Activated CD4-positive, alpha-beta T cell treated with anti-CD3 and anti-CD28 coated beads for 36 hours (primary cell): Measurements from ENCODE around the gene CACNG6. TPM values are rescaled to one million over a fixed set of nuclear protein-coding genes. Genes with fewer than 3 reads are reported as not detected.
A peak's percentile ranks its signal among the peaks of the same experiment; 100 is the strongest.
"Not testable (repeated sequence)": the region's sequence is repeated elsewhere in the genome, so short reads cannot be mapped to it uniquely, and the experiment has no call there.

ENCODE experiments used
- ATAC-seq: fragments of 200-7000 bp; cut with Tn5 transposase; one replicate; pipeline ENCODE4 v1.10.0; 2021; ENCODE audit warnings: mild to moderate bottlenecking, moderate library complexity
- CTCF ChIA-PET: fragments of 350-600 bp; sonication (Branson Sonifier 250); formaldehyde crosslinking; loops from one replicate; lab custom pipeline; 2021; ENCODE audit warnings: antibody characterized with exemption; lab: Charles Lee
- POLR2A ChIA-PET: fragments of 350-600 bp; sonication (Branson Sonifier 250); formaldehyde crosslinking; loops from one replicate; lab custom pipeline; 2021; ENCODE audit warnings: antibody characterized with exemption, inconsistent platforms; lab: Charles Lee
- DNase-seq: peaks from one replicate; pipeline ENCODE4 v3.0.0-alpha.2; 2020
- H3K27ac Mint-ChIP-seq: one replicate; pipeline ENCODE4 v1.8.0; 2021; ENCODE audit warnings: mixed read lengths
- H3K27me3 Mint-ChIP-seq: one replicate; pipeline ENCODE4 v1.8.0; 2021; ENCODE audit warnings: mixed read lengths
- H3K36me3 Mint-ChIP-seq: one replicate; pipeline ENCODE4 v1.8.0; 2021; ENCODE audit warnings: low read depth, mixed read lengths
- H3K4me1 Mint-ChIP-seq: one replicate; pipeline ENCODE4 v1.8.0; 2021; ENCODE audit warnings: mixed read lengths
- H3K4me3 Mint-ChIP-seq: one replicate; pipeline ENCODE4 v1.8.0; 2021; ENCODE audit warnings: mild to moderate bottlenecking, moderate library complexity, mixed read lengths
- H3K9me3 Mint-ChIP-seq: one replicate; pipeline ENCODE4 v1.8.0; 2021; ENCODE audit warnings: low read depth, mixed read lengths
- intact Hi-C, 2 experiments: fragments of 100-400 bp; cut with DNase I in 1 of 2; cut with micrococcal nuclease in 1 of 2; formaldehyde crosslinking; loops; one replicate each; pipeline versions ENCODE4 v1.14.2 to v1.15.1; 2022 to 2024; cut with DNase I, micrococcal nuclease
- total RNA-seq, 2 experiments: library from RNA; stranded (reverse); gene quantifications; one replicate each; pipeline ENCODE4 v1.2.3, GENCODE V29; 2021

Gene CACNG6
- total RNA-seq, 2 experiments from 2014 or later = not detected

DNA sequence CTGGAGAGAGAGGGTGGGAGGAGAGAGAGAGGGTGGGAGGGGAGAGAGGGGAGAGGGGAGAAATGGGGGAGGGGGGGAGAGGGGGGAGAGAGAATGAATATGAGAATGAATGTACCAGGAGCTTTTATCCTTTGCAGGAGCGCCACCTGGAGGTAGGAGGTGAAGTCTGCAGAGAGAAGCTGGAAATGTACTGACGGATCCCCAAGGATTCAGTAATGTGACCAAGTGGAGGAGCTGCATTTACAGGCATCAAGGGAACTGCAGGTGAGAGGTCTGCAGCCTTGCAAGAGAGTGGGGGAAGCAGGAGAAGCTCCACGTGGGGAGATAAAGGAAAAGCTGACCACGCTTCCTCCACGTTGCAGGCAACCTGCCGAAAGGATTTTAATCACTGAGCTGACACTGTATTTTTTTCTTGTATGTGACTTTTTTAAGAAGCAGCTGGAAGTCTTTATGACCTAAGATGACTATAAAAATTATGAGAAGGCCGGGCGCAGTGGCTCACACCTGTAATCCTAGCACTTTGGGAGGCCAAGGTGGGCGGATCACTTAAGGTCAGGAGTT is 38.6 kb downstream of the CACNG6 start:
- H3K4me3 Mint-ChIP-seq = no peak overlapping the region
- H3K27me3 Mint-ChIP-seq = peaks cover 24% of the 10 kb centered on the region
- no peaks in the 10 kb centered on the region for H3K36me3 Mint-ChIP-seq
- ATAC-seq = no peak
- ChIA-PET POLR2A (no interaction called here), CTCF (interaction anchor here (0.6 to 1.8 kb wide), 24 partner anchors 8 to 258 kb away, joined by 3 to 14 read pairs (median 4); no protein-coding TSS in a partner anchor)
- DNase-seq = peak; percentile 75
- intact Hi-C loops = loop anchor here (1.0 kb wide), 2 partner anchors 188 to 237 kb away; no protein-coding TSS in a partner anchor
- no peaks in the 10 kb centered on the region for H3K4me1 Mint-ChIP-seq
- H3K27ac Mint-ChIP-seq = no peak overlapping the region
- no peaks in the 10 kb centered on the region for H3K9me3 Mint-ChIP-seq

DNA sequence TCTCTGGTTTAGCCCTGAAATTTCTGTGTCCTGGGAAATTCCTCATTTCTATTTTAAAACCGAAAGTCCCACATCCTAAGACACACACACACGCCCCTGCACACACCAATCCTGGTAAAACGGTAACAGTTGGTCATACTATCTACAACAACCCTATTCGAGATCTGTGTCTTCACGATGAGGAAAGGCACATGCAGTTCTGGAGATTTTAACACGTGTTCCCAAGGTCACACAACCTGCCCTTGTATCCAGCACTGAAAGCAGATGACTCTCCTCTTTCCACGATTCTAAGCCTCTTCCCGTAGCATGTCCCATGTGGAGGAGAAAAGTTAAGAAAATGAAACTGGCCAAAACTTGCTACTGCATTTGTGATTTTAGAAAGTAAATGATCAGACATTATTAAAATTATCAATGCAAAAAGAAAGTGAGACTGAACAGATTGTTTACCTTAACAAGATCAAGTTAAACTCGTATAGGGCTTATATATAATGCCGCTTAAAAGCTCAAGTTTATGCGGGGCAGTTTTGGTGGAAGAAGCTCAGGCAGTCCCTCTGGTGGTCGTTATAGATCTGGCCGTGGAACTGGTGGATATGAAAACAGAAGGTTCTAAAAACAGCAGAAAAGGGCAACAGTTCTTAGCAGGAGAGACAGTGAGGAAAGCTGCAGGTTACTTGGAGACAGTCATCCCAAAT is 39.6 kb downstream of the CACNG6 start:
- ATAC-seq = no peak
- Mint-ChIP-seq H3K27me3 (peaks cover 24% of the 10 kb centered on the region), H3K9me3 (no peaks in the 10 kb centered on the region), H3K4me3 (no peak overlapping the region), H3K36me3 (no peaks in the 10 kb centered on the region), H3K4me1 (no peaks in the 10 kb centered on the region), H3K27ac (no peak overlapping the region)
- CTCF ChIA-PET = interaction anchor here (1.0 to 1.7 kb wide), 3 partner anchors 11 to 258 kb away, joined by 3 to 7 read pairs (median 7); no protein-coding TSS in a partner anchor
- no peak for DNase-seq
- intact Hi-C loops = loop anchor here (1.0 kb wide), 2 partner anchors 189 to 238 kb away; no protein-coding TSS in a partner anchor
- POLR2A ChIA-PET = no interaction called here

DNA sequence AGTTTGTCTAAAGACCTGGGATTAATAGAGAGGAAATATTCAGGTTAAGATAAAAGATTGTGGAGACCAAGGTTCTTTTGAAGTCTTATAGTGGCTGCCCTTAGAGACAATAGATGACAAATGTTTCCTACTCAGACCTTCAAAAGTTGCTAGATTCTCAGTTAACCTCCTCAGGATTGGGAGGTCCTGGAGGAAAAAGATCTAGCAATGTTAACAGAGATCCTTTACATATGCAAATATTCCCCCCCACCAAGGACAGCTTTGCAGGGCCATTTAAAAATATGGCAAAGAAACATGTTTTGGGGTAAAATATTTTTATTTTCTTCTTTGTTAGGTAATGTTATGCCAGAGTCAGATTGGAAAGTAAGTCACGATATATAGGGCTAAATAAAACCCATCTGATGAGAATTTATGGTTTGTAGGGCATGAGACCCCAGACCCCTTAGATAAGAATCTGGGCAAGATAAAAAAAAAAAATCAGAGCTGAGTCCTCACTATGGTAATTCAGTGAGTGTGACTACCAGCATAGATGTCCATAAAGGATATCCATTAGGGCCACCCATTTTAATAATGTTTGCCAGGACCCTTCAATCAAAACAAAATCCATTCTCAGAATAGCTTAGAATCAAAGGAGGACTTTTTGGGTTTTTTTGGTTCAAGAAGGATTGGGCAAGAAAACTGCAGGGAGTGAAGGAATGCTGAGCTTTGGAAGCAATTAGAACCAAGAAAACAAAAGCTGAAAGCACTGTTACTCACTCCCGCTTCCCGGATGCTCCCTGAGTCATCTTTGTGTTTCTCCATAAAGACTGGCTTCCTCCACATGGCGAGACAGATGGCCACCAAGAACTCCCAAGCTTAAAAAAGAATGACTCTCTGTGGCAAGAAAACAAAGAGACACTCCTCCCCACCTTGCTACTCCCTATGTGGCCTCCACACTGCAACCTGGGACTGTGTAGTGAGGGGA is 44.1 kb downstream of the CACNG6 start:
- CTCF ChIA-PET = interaction anchor here (1.3 kb wide), 1 partner anchor 12 kb away, joined by 5 read pairs; no protein-coding TSS in a partner anchor
- H3K27me3 Mint-ChIP-seq = peaks cover 17% of the 10 kb centered on the region
- no peak overlapping the region for H3K27ac Mint-ChIP-seq
- no peak overlapping the region for H3K4me3 Mint-ChIP-seq
- DNase-seq = no peak
- intact Hi-C loops = no loop called here
- H3K36me3 Mint-ChIP-seq = no peaks in the 10 kb centered on the region
- ATAC-seq = no peak
- H3K4me1 Mint-ChIP-seq = no peaks in the 10 kb centered on the region
- POLR2A ChIA-PET = no interaction called here
- no peaks in the 10 kb centered on the region for H3K9me3 Mint-ChIP-seq

DNA sequence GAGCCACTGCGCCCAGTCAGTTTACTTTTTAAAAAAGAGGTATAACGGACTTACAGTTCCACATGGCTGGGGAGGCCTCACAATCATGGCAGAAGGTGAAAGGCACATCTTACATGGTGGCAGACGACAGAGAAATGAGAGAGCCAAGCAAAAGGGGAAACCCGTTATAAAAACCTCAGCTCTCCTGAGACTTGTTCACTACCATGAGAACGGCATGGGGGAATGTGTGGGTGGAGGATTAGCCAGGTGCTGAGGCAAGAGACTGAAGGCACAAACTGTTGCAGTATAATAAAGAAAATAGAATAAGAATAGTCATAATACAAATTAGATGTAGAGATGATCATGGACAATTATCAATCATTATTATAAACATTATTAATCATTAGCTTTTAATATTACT is 45.1 kb downstream of the CACNG6 start:
- CTCF ChIA-PET = not testable (repeated sequence)

DNA sequence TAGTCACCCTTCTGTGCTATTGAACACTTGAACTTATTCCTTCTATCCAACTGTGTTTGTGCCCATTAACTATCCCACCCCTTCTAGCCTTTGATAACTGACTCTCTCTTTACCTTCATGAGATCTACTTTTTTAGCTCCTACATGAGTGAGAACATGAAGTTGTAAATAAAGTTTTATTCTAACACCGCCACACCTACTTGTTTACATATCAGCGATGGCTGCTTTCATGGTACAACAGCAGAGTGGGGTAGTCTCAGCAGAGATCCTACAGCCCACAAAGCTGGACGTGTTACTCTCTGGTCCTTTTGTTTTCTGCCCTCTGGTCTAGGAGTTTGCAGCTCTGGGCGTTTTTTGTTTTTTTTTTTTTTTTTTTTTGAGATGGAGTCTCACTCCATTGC is 48.6 kb downstream of the CACNG6 start:
- H3K4me3 Mint-ChIP-seq = no peak overlapping the region
- CTCF ChIA-PET = interaction anchor here (1.3 to 2.5 kb wide), 2 partner anchors 10 to 15 kb away, joined by 9 read pairs; no protein-coding TSS in a partner anchor
- no peaks in the 10 kb centered on the region for H3K36me3 Mint-ChIP-seq
- H3K27ac Mint-ChIP-seq = no peak overlapping the region
- no peaks in the 10 kb centered on the region for H3K4me1 Mint-ChIP-seq
- no peak for DNase-seq
- POLR2A ChIA-PET = no interaction called here
- no peak for ATAC-seq
- H3K9me3 Mint-ChIP-seq = no peaks in the 10 kb centered on the region
- peaks cover 14% of the 10 kb centered on the region for H3K27me3 Mint-ChIP-seq
- intact Hi-C loops = no loop called here

More for the DNA sequence above, 45.1 kb downstream of the CACNG6 start:
- intact Hi-C loops, H3K4me1 Mint-ChIP-seq, H3K4me3 Mint-ChIP-seq, H3K36me3 Mint-ChIP-seq, POLR2A ChIA-PET, H3K27ac Mint-ChIP-seq, ATAC-seq, DNase-seq, H3K9me3 Mint-ChIP-seq: not testable (repeated sequence)
- H3K27me3 Mint-ChIP-seq = peaks cover 10% of the 10 kb centered on the region

DNA sequence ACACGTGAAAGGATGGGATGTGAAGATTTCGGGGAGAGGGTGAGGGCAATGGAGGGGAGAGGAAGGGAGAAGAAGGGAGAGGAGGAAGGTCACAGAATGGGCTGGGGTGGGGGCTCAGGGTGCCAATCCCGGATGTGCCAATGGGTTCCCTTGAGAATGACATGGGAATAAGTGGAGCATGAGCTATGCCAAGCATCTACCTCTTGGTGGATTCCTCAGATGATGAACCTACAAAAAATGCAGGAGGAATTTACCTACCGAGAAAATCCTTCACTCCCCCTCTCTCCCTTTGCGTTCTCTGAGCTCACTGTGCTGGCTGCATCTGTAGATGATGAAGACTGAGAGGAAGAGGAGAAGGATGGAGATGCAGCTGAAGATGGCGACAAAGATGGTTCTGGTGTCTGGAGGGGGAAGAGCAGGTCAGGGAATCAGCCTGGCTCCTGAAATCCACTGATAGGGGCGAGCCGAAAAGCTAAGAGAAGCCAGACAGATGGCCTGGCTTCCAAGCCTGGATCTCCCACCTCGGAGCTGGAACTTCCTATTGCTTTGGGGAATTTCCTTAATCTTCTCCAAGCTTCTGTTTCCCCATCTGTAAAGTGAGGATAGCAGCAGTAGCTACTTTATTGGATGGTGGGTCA is 50.7 kb downstream of the CACNG6 start:
- Mint-ChIP-seq H3K9me3 (no peaks in the 10 kb centered on the region), H3K27me3 (peaks cover 18% of the 10 kb centered on the region), H3K4me3 (no peak overlapping the region), H3K4me1 (no peaks in the 10 kb centered on the region), H3K36me3 (no peaks in the 10 kb centered on the region), H3K27ac (no peak overlapping the region)
- ChIA-PET POLR2A (no interaction called here), CTCF (interaction anchor here (0.6 to 1.6 kb wide), 5 partner anchors 11 to 249 kb away, joined by 3 to 7 read pairs (median 6); no protein-coding TSS in a partner anchor)
- DNase-seq = no peak
- intact Hi-C loops = no loop called here
- no peak for ATAC-seq

DNA sequence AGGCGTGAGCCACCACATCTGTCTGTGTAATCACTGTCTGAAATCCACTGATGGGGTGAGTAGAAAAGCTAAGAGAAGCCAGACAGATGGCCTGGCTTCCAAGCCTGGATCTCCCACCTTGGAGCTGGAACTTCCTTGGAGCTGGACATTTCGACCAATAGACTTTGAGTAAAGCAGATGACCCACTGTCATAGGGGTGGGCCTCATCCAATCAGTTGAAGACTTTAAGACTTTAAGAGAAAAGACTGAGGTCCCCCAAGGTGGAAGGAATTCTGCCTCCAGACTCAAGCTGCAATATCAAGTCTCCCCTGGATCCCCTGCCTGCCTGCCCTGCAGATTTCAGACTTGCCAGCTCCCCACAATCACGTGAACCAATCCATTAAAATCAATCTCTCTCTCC is 51.6 kb downstream of the CACNG6 start:
- Mint-ChIP-seq H3K9me3 (no peaks in the 10 kb centered on the region), H3K27ac (no peak overlapping the region), H3K4me3 (no peak overlapping the region), H3K4me1 (no peaks in the 10 kb centered on the region), H3K27me3 (peaks cover 21% of the 10 kb centered on the region), H3K36me3 (no peaks in the 10 kb centered on the region)
- intact Hi-C loops = no loop called here
- ATAC-seq (no peak), DNase-seq (no peak)
- ChIA-PET CTCF (interaction anchor here (0.5 to 1.6 kb wide), 7 partner anchors 11 to 250 kb away, joined by 3 to 7 read pairs (median 5); no protein-coding TSS in a partner anchor), POLR2A (interaction anchor here (0.5 kb wide), 1 partner anchor 568 kb away, joined by 3 read pairs; no protein-coding TSS in a partner anchor)

DNA sequence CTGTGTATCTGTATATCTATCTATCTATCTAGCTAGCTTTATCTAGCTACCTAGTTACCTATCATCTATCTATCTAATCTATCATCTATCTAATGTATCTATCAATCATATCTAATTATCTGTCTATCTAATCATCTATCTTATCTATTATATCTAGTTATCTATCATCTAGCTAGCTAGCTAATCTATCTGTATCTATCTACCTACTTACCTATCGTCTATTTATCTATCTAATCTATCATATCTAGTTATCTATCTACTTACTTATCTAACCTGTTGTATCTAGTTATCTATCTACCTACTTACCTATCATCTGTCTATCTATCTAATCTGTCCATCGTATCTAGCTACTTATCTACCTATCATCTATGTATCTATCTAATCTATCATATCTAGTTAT is 54.3 kb downstream of the CACNG6 start:
- Mint-ChIP-seq H3K27me3 (peaks cover 25% of the 10 kb centered on the region), H3K36me3 (no peaks in the 10 kb centered on the region), H3K4me3 (no peak overlapping the region), H3K4me1 (no peaks in the 10 kb centered on the region), H3K27ac (no peak overlapping the region), H3K9me3 (no peaks in the 10 kb centered on the region)
- CTCF ChIA-PET = interaction anchor here (0.9 to 1.6 kb wide), 2 partner anchors 12 to 22 kb away, joined by 3 read pairs; no protein-coding TSS in a partner anchor
- DNase-seq (no peak), ATAC-seq (no peak)
- POLR2A ChIA-PET = no interaction called here
- intact Hi-C loops = no loop called here

DNA sequence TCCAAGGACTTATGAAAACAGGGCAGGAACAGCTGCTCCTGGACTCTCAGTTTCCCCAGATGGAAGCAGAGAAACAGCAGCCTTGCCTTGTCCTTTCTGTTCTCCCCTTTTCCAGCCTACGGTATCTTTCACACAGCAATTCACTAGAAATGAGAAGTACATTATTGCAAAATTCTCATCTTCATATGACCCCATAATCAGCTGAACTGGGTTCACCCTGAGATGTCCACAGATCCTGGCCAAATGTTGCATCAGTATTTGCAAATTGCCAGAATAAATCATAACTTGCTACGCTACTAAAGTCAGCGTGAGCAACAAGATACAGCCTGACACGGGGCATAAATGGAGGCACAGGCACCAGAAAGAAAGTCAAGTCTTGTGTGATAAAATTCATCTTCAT is 56.2 kb downstream of the CACNG6 start:
- no peak for ATAC-seq
- CTCF ChIA-PET = interaction anchor here (1.0 kb wide), 1 partner anchor 255 kb away, joined by 3 read pairs; no protein-coding TSS in a partner anchor
- Mint-ChIP-seq H3K36me3 (no peaks in the 10 kb centered on the region), H3K27me3 (peaks cover 20% of the 10 kb centered on the region), H3K4me1 (no peaks in the 10 kb centered on the region), H3K9me3 (no peaks in the 10 kb centered on the region), H3K4me3 (no peak overlapping the region), H3K27ac (no peak overlapping the region)
- intact Hi-C loops = no loop called here
- POLR2A ChIA-PET = no interaction called here
- no peak for DNase-seq
